WTC11 (cell line): ENCODE results near the gene SLC38A6. TPM values are rescaled to one million over a fixed set of nuclear protein-coding genes. Genes with fewer than 3 reads are reported as not detected.

Experiments used
- ATAC-seq: fragments of 200-7000 bp; cut with Tn5 transposase; 2 replicates; pipeline ENCODE4 v1.10.0; 2021; ENCODE audit warnings: mild to moderate bottlenecking, moderate library complexity
- CTCF ChIA-PET: fragments of 300-600 bp; sonication (Branson Sonifier 250); formaldehyde crosslinking; loops from one replicate; lab custom pipeline; 2021; ENCODE audit warnings: antibody characterized with exemption; lab: Charles Lee
- POLR2A ChIA-PET: fragments of 350-600 bp; sonication (Branson Sonifier 250); formaldehyde crosslinking; loops from one replicate; lab custom pipeline; 2021; ENCODE audit warnings: antibody characterized with exemption; lab: Charles Lee
- DNase-seq: peaks from one replicate; pipeline ENCODE4 v3.0.0; 2021; ENCODE audit warnings: low spot score
- H3K27ac Mint-ChIP-seq: 2 replicates; pipeline ENCODE4 v1.8.0; 2021; ENCODE audit warnings: mixed read lengths
- H3K27me3 Mint-ChIP-seq: 2 replicates; pipeline ENCODE4 v1.8.0; 2021; ENCODE audit warnings: low read depth, mild to moderate bottlenecking, moderate library complexity, mixed read lengths
- H3K36me3 Mint-ChIP-seq: 2 replicates; pipeline ENCODE4 v1.8.0; 2021; ENCODE audit warnings: mixed read lengths
- H3K4me1 Mint-ChIP-seq: 2 replicates; pipeline ENCODE4 v1.8.0; 2022; ENCODE audit warnings: mixed read lengths
- H3K4me3 Mint-ChIP-seq: 2 replicates; pipeline ENCODE4 v1.8.0; 2021; ENCODE audit warnings: mild to moderate bottlenecking, moderate library complexity, mixed read lengths
- H3K9me3 Mint-ChIP-seq: 2 replicates; pipeline ENCODE4 v1.8.0; 2021; ENCODE audit warnings: mixed read lengths
- ATF3 ChIP-seq: sonication (generic); formaldehyde crosslinking; conservative IDR thresholded peaks from 2 replicates; pipeline ENCODE4 v1.8.1; 2022; ENCODE audit warnings: mild to moderate bottlenecking, missing genetic modification reagents
- CBFB ChIP-seq: sonication (generic); formaldehyde crosslinking; IDR thresholded peaks from 2 replicates; pipeline ENCODE4 v1.8.1; 2022; ENCODE audit warnings: mild to moderate bottlenecking, low read depth, missing genetic modification reagents
- CDX4 ChIP-seq: fragments of 250-450 bp; sonication (Bioruptor Pico); IDR thresholded peaks from 2 replicates; pipeline ENCODE4 v1.9.0; 2021; ENCODE audit warnings: moderate library complexity, mild to moderate bottlenecking, inconsistent platforms, borderline replicate concordance
- E2F5 ChIP-seq: sonication (generic); formaldehyde crosslinking; IDR thresholded peaks from 2 replicates; pipeline ENCODE4 v1.8.1; 2022; ENCODE audit warnings: mild to moderate bottlenecking, moderate library complexity, missing genetic modification reagents
- ELF4 ChIP-seq: sonication (generic); formaldehyde crosslinking; IDR thresholded peaks from 2 replicates; pipeline ENCODE4 v1.8.1; 2022; ENCODE audit warnings: low read depth, mild to moderate bottlenecking, moderate library complexity, missing genetic modification reagents
- ETV6 ChIP-seq: sonication (generic); formaldehyde crosslinking; IDR thresholded peaks from 2 replicates; pipeline ENCODE4 v1.8.1; 2022; ENCODE audit warnings: mild to moderate bottlenecking, missing genetic modification reagents
- FOXK1 ChIP-seq: sonication (generic); formaldehyde crosslinking; IDR thresholded peaks from 2 replicates; pipeline ENCODE4 v1.8.0; 2022; ENCODE audit warnings: mild to moderate bottlenecking, moderate library complexity, missing genetic modification reagents
- FOXP4 ChIP-seq: sonication (generic); formaldehyde crosslinking; IDR thresholded peaks from 2 replicates; pipeline ENCODE4 v1.8.0; 2022; ENCODE audit warnings: mild to moderate bottlenecking, missing genetic modification reagents
- GABPB1 ChIP-seq: sonication (generic); formaldehyde crosslinking; IDR thresholded peaks from 2 replicates; pipeline ENCODE4 v1.8.1; 2023; ENCODE audit warnings: mild to moderate bottlenecking, missing genetic modification reagents
- HMGA2 ChIP-seq: fragments of 250-450 bp; sonication (Bioruptor Pico); IDR thresholded peaks from 2 replicates; pipeline ENCODE4 v1.4.0; 2021; ENCODE audit warnings: mild to moderate bottlenecking, moderate library complexity
- IRF1 ChIP-seq: sonication (generic); formaldehyde crosslinking; IDR thresholded peaks from 2 replicates; pipeline ENCODE4 v1.8.0; 2023; ENCODE audit warnings: missing genetic modification reagents
- JAZF1 ChIP-seq: fragments of 250-450 bp; sonication (Bioruptor Pico); IDR thresholded peaks from 2 replicates; pipeline ENCODE4 v1.9.0; 2021; ENCODE audit warnings: moderate library complexity, mild to moderate bottlenecking, inconsistent platforms
- NR2C2 ChIP-seq: sonication (generic); formaldehyde crosslinking; IDR thresholded peaks from 2 replicates; pipeline ENCODE4 v1.8.0; 2022; ENCODE audit warnings: mild to moderate bottlenecking, missing genetic modification reagents
- NR3C1 ChIP-seq: sonication (generic); formaldehyde crosslinking; conservative IDR thresholded peaks from 2 replicates; pipeline ENCODE4 v1.8.1; 2023; ENCODE audit warnings: low read depth, mild to moderate bottlenecking, missing genetic modification reagents
- OVOL2 ChIP-seq: fragments of 250-450 bp; sonication (Bioruptor Pico); IDR thresholded peaks from 2 replicates; pipeline ENCODE4 v1.9.0; 2021; ENCODE audit warnings: mild to moderate bottlenecking, borderline replicate concordance
- SMAD3 ChIP-seq: sonication (generic); formaldehyde crosslinking; IDR thresholded peaks from 2 replicates; pipeline ENCODE4 v1.8.0; 2022; ENCODE audit warnings: missing genetic modification reagents, mild to moderate bottlenecking, borderline replicate concordance
- SOX15 ChIP-seq: fragments of 250-450 bp; sonication (Bioruptor Pico); IDR thresholded peaks from 2 replicates; pipeline ENCODE4 v1.9.0; 2021; ENCODE audit warnings: mild to moderate bottlenecking
- TCF7 ChIP-seq: sonication (generic); formaldehyde crosslinking; IDR thresholded peaks from 2 replicates; pipeline ENCODE4 v1.8.0; 2022; ENCODE audit warnings: mild to moderate bottlenecking, low read depth, missing genetic modification reagents, moderate library complexity
- USF1 ChIP-seq: sonication (generic); formaldehyde crosslinking; IDR thresholded peaks from 2 replicates; pipeline ENCODE4 v1.8.0; 2022; ENCODE audit warnings: mild to moderate bottlenecking, missing genetic modification reagents
- ZNF263 ChIP-seq: sonication (generic); formaldehyde crosslinking; IDR thresholded peaks from 2 replicates; pipeline ENCODE4 v1.8.1; 2022; ENCODE audit warnings: low read depth, mild to moderate bottlenecking, moderate library complexity, missing genetic modification reagents
- ZNF416 ChIP-seq: fragments of 250-450 bp; sonication (Bioruptor Pico); IDR thresholded peaks from 2 replicates; pipeline ENCODE4 v1.9.0; 2021; ENCODE audit warnings: mild to moderate bottlenecking, inconsistent platforms
- ZNF423 ChIP-seq: fragments of 250-450 bp; sonication (Bioruptor Pico); IDR thresholded peaks from 2 replicates; pipeline ENCODE4 v2.1.2; 2022; ENCODE audit warnings: mild to moderate bottlenecking, moderate library complexity
- ZSCAN18 ChIP-seq: fragments of 250-450 bp; sonication (Bioruptor Pico); IDR thresholded peaks from 2 replicates; pipeline ENCODE4 v2.1.2; 2022; ENCODE audit warnings: mild to moderate bottlenecking, moderate library complexity
- total RNA-seq: library from RNA; stranded (reverse); gene quantifications from 3 replicates; pipeline ENCODE4 v1.2.3, GENCODE V29; 2021

The SLC38A6 gene
- total RNA-seq, 1 experiment from 2014 or later = 8.7 TPM

GRCh38 chr14:60965402-60965801 is 15.6 kb upstream of the SLC38A6 start (continued):
- TF ChIP-seq FOXP4 (CRISPR knock-in tag) (no peak), GABPB1 (no peak)

- DNase-seq = no peak
- H3K4me3 Mint-ChIP-seq = no peak overlapping the region
- no peaks in the 10 kb centered on the region for H3K9me3 Mint-ChIP-seq
- H3K27ac Mint-ChIP-seq = no peak overlapping the region
- TF ChIP-seq E2F5 (no peak), ZNF416 (CRISPR knock-in tag) (no peak), SMAD3 (no peak), IRF1 (CRISPR knock-in tag) (no peak)
- ChIA-PET POLR2A (no interaction called here), CTCF (no interaction called here)
- peaks cover 7% of the 10 kb centered on the region for H3K4me1 Mint-ChIP-seq
- no peaks in the 10 kb centered on the region for H3K36me3 Mint-ChIP-seq
- H3K27me3 Mint-ChIP-seq = no peaks in the 10 kb centered on the region
- ATAC-seq = peak; percentile 48
Measured at GRCh38 chr14:60968099-60968498, 12.9 kb upstream of the SLC38A6 start.

- Mint-ChIP-seq H3K4me1 (peaks cover 3% of the 10 kb centered on the region), H3K36me3 (peaks cover 2% of the 10 kb centered on the region; the same call in 1 of the 2 replicates), H3K4me3 (no peak overlapping the region), H3K27ac (no peak overlapping the region), H3K9me3 (no peaks in the 10 kb centered on the region), H3K27me3 (no peaks in the 10 kb centered on the region)
- DNase-seq = no peak
- ATAC-seq = no peak
- no peak for TF ChIP-seq SMAD3
- TF ChIP-seq ATF3 (CRISPR knock-in tag) = no peak
- no peak for TF ChIP-seq NR3C1 (CRISPR knock-in tag)
- no peak for TF ChIP-seq ZSCAN18 (CRISPR knock-in tag)
- no peak for TF ChIP-seq SOX15 (CRISPR knock-in tag)
- no peak for TF ChIP-seq ZNF263
- TF ChIP-seq USF1 (CRISPR knock-in tag) = no peak
- TF ChIP-seq TCF7 (CRISPR knock-in tag) = no peak
- TF ChIP-seq ELF4 (CRISPR knock-in tag) = no peak
- TF ChIP-seq CDX4 (CRISPR knock-in tag) = no peak
- TF ChIP-seq FOXK1 (CRISPR knock-in tag) = no peak
- no peak for TF ChIP-seq JAZF1 (CRISPR knock-in tag)
- no peak for TF ChIP-seq HMGA2 (CRISPR knock-in tag)
- TF ChIP-seq ETV6 (CRISPR knock-in tag) = no peak
- no peak for TF ChIP-seq CBFB (CRISPR knock-in tag)
- no peak for TF ChIP-seq NR2C2 (CRISPR knock-in tag)
- TF ChIP-seq OVOL2 (CRISPR knock-in tag) = no peak
- TF ChIP-seq ZNF423 (CRISPR knock-in tag) = no peak
- POLR2A ChIA-PET = no interaction called here
- CTCF ChIA-PET = no interaction called here
Measured at GRCh38 chr14:60968671-60969070, 12.4 kb upstream of the SLC38A6 start.
